Panc1 (cell line): ENCODE results near the gene FARSA. TPM values are rescaled to one million over a fixed set of nuclear protein-coding genes. Genes with fewer than 3 reads are reported as not detected.

Source experiments
- ATAC-seq: fragments of 200-7000 bp; cut with Tn5 transposase; 2 replicates; pipeline ENCODE4 v1.9.1; 2020; ENCODE audit warnings: mild to moderate bottlenecking, moderate library complexity
- BruUV-seq: library from RNA; stranded (reverse); fragments of 400-500 nt; replicated peaks from 2 replicates; lab custom pipeline; 2021; lab: Mats Ljungman, UMichigan
- CTCF ChIA-PET: fragments of 300-600 bp; sonication (Branson Sonifier 250); formaldehyde crosslinking; loops from one replicate; lab custom pipeline; 2022; ENCODE audit warnings: antibody characterized with exemption; lab: Charles Lee
- POLR2A ChIA-PET: fragments of 300-600 bp; sonication (Branson Sonifier 250); formaldehyde crosslinking; loops from one replicate; lab custom pipeline; 2022; ENCODE audit warnings: antibody characterized with exemption; lab: Charles Lee
- DNase-seq: peaks from one replicate; pipeline ENCODE4 v3.0.0-alpha.2; 2010; ENCODE audit warnings: low read depth, low spot score
- H3K27ac ChIP-seq: 2 replicates; pipeline ENCODE4 v1.5.1; 2011; ENCODE audit warnings: mild to moderate bottlenecking, low read length, inconsistent platforms
- H3K27me3 ChIP-seq: fragments of 200-500 bp; sonication (Bioruptor generic); 2 replicates; pipeline ENCODE4 v1.6.0; 2014; ENCODE audit warnings: low read length, inconsistent platforms; ENCODE audit not compliant: control insufficient read depth, insufficient read depth
- H3K36me3 ChIP-seq: fragments of 200-500 bp; sonication (Bioruptor generic); 2 replicates; pipeline ENCODE4 v1.5.1; 2014; ENCODE audit warnings: inconsistent platforms, mild to moderate bottlenecking, low read length, moderate library complexity; ENCODE audit not compliant: control insufficient read depth, insufficient read depth
- H3K4me1 ChIP-seq: 2 replicates; pipeline ENCODE4 v1.5.1; 2011; ENCODE audit warnings: inconsistent platforms, mild to moderate bottlenecking, low read length, moderate library complexity; ENCODE audit not compliant: control insufficient read depth, insufficient read depth
- H3K4me3 ChIP-seq, 2 experiments: 2 replicates each; pipeline ENCODE4 v1.5.1; 2011 to 2012; ENCODE audit warnings: low read depth in 2 of 2, low read length in 2 of 2, mild to moderate bottlenecking in 2 of 2, inconsistent platforms in 1 of 2, moderate library complexity in 1 of 2
- H3K9me3 ChIP-seq: fragments of 200-500 bp; sonication (Bioruptor generic); 2 replicates; pipeline ENCODE4 v1.5.1; 2014; ENCODE audit warnings: low read depth, mild to moderate bottlenecking, inconsistent platforms, low read length, moderate library complexity; ENCODE audit not compliant: control insufficient read depth, insufficient read depth
- CTCF ChIP-seq: fragments of 450-650 bp; IDR thresholded peaks from 2 replicates; pipeline ENCODE4 v1.5.1; 2017; ENCODE audit warnings: mild to moderate bottlenecking
- POLR2AphosphoS5 ChIP-seq: IDR thresholded peaks from 2 replicates; pipeline ENCODE4 v1.6.1; 2012; ENCODE audit warnings: mild to moderate bottlenecking, low read depth, low read length, moderate library complexity
- REST ChIP-seq, 2 experiments: IDR thresholded peaks; 2 replicates each; pipeline ENCODE4 v1.6.1; 2011 to 2012; ENCODE audit warnings: low read depth in 2 of 2, control low read depth in 1 of 2, low read length in 1 of 2, mild to moderate bottlenecking in 1 of 2, moderate library complexity in 1 of 2; ENCODE audit not compliant: insufficient read depth in 1 of 2
- SIN3A ChIP-seq: IDR thresholded peaks from 2 replicates; pipeline ENCODE4 v1.6.1; 2012; ENCODE audit warnings: low read depth, mild to moderate bottlenecking, low read length, moderate library complexity, borderline replicate concordance; ENCODE audit not compliant: insufficient read depth
- TCF7L2 ChIP-seq: IDR thresholded peaks from 2 replicates; pipeline ENCODE4 v1.6.1; 2011; ENCODE audit warnings: mild to moderate bottlenecking, low read depth, low read length, inconsistent platforms
- in situ Hi-C: cut with HindIII; loops from 2 replicates; pipeline ENCODE4 v1.10.0; 2016; ENCODE audit warnings: low sequenced_read_pairs, low pct_unique_long_range_greater_than_20kb
- intact Hi-C: fragments of 100-400 bp; cut with micrococcal nuclease; formaldehyde crosslinking; loops from one replicate; pipeline ENCODE4 v1.10.0; 2022; ENCODE audit not compliant: unreplicated experiment
- total RNA-seq: library from RNA; stranded (reverse); gene quantifications from one replicate; pipeline ENCODE4 v1.2.1, GENCODE V29; 2021; ENCODE audit not compliant: unreplicated experiment

The FARSA gene
- total RNA-seq, 1 experiment from 2014 or later = 80.3 TPM

- CTCF ChIA-PET = interaction anchor here (0.6 kb wide), 1 partner anchor 164 kb away, joined by 3 read pairs; no protein-coding TSS in a partner anchor
- no TSS peak for BruUV-seq
- no peak for TF ChIP-seq CTCF
- TF ChIP-seq POLR2AphosphoS5 = no peak
- no peak for TF ChIP-seq REST (IDR thresholded peaks at IDR 0.05; ENCODE audit: insufficient read depth in 1 of 2, low read depth in 2 of 2, low read length in 1 of 2)
- no peak for TF ChIP-seq SIN3A
- no peak for TF ChIP-seq TCF7L2
Observed at GRCh38 chr19:12940897-12941296, 7.4 kb upstream of the FARSA start.

GRCh38 chr19:12939975-12940423 is 6.5 kb upstream of the FARSA start:
- ChIA-PET CTCF (no interaction called here), POLR2A (interaction anchor here (0.6 kb wide), 2 partner anchors 14 to 888 kb away, joined by 3 read pairs; no protein-coding TSS in a partner anchor)
- no peak for DNase-seq
- TF ChIP-seq TCF7L2 (no peak), REST (IDR thresholded peaks at IDR 0.05; ENCODE audit: insufficient read depth in 1 of 2, low read depth in 2 of 2, low read length in 1 of 2) (no peak), CTCF (no peak), POLR2AphosphoS5 (no peak), SIN3A (no peak)
- H3K27me3 ChIP-seq = no peaks in the 10 kb centered on the region
- BruUV-seq = TSS peak; percentile 91
- no peaks in the 10 kb centered on the region for H3K9me3 ChIP-seq
- peaks cover 24% of the 10 kb centered on the region for H3K4me1 ChIP-seq
- peak overlapping the region; percentile 96 to 97 for H3K4me3 ChIP-seq
- H3K27ac ChIP-seq = peak overlapping the region; percentile 93
- intact Hi-C loops (no loop called here), in situ Hi-C loops (no loop called here)
- H3K36me3 ChIP-seq = peaks cover 18% of the 10 kb centered on the region
- no peak for ATAC-seq

More at GRCh38 chr19:12940897-12941296, 7.4 kb upstream of the FARSA start:
- Histone ChIP-seq H3K36me3 (peaks cover 18% of the 10 kb centered on the region), H3K27ac (peak overlapping the region; percentile 93), H3K27me3 (no peaks in the 10 kb centered on the region), H3K4me1 (peaks cover 24% of the 10 kb centered on the region), H3K9me3 (no peaks in the 10 kb centered on the region), H3K4me3 (peak overlapping the region; percentile 96 to 97)
- intact Hi-C loops = no loop called here
- POLR2A ChIA-PET = interaction anchor here (0.6 kb wide), 1 partner anchor 9 kb away, joined by 3 read pairs; no protein-coding TSS in a partner anchor
- DNase-seq (no peak), ATAC-seq (no peak)
- in situ Hi-C loops = no loop called here
